Amygdala (tissue), 56 donors: ENCODE results near the gene VWC2.

Source experiments
- DNase-seq, 56 donors: peaks; one replicate each; lab custom pipeline; 2025; lab: John Stamatoyannopoulos, UW

VWC2 gene

GRCh38 chr7:49781996-49782395, 8.6 kb downstream of the VWC2 start:
- DNase-seq = no peak

GRCh38 chr7:49783446-49783845, 10.0 kb downstream of the VWC2 start:
- DNase-seq = peak in 9 of 56 donors; percentile 12 to 52 (median 24)

GRCh38 chr7:49787980-49788379, 14.5 kb downstream of the VWC2 start:
- no peak for DNase-seq

GRCh38 chr7:49788455-49789059, 15.1 kb downstream of the VWC2 start:
- DNase-seq = no peak

GRCh38 chr7:49789736-49790135, 16.3 kb downstream of the VWC2 start:
- DNase-seq = no peak

- no peak for DNase-seq
Observed at GRCh38 chr7:49790209-49790608, 16.8 kb downstream of the VWC2 start.

GRCh38 chr7:49791088-49791741, 17.8 kb downstream of the VWC2 start:
- peak in 2 of 56 donors; percentile 25 to 27 for DNase-seq

GRCh38 chr7:49797987-49798660, 24.7 kb downstream of the VWC2 start:
- no peak for DNase-seq

- no peak for DNase-seq
Observed at GRCh38 chr7:49800031-49800430, 26.6 kb downstream of the VWC2 start.

GRCh38 chr7:49802600-49802999, 29.2 kb downstream of the VWC2 start:
- no peak for DNase-seq

GRCh38 chr7:49803812-49804211, 30.4 kb downstream of the VWC2 start:
- DNase-seq = no peak

GRCh38 chr7:49805371-49806007, 32.1 kb downstream of the VWC2 start:
- no peak for DNase-seq

- no peak for DNase-seq
Observed at GRCh38 chr7:49812534-49812933, 39.1 kb downstream of the VWC2 start.

- no peak for DNase-seq
Observed at GRCh38 chr7:49817279-49817678, 43.8 kb downstream of the VWC2 start.

GRCh38 chr7:49821181-49821580, 47.7 kb downstream of the VWC2 start:
- DNase-seq = no peak

GRCh38 chr7:49822856-49823255, 49.4 kb downstream of the VWC2 start:
- no peak for DNase-seq

GRCh38 chr7:49823566-49823965, 50.1 kb downstream of the VWC2 start:
- DNase-seq = no peak

- DNase-seq = no peak
Observed at GRCh38 chr7:49839863-49840645, 66.6 kb downstream of the VWC2 start.

- no peak for DNase-seq
Observed at GRCh38 chr7:49840751-49841405, 67.4 kb downstream of the VWC2 start.

- no peak for DNase-seq
Observed at GRCh38 chr7:49845626-49846025, 72.2 kb downstream of the VWC2 start.
